ENCODE data around the gene CMSS1. TPM values are rescaled to one million over a fixed set of nuclear protein-coding genes. Genes with fewer than 3 reads are reported as not detected.

The CMSS1 gene
- total RNA-seq, 1 donor from 2014 or later = 9.7 TPM

GRCh38 chr3:100097919-100098783, 280.5 kb downstream of the CMSS1 start:
- DNase-seq (ENCODE audit: low spot score) (peak; percentile 56), ATAC-seq (peak; percentile 98)

DNA sequence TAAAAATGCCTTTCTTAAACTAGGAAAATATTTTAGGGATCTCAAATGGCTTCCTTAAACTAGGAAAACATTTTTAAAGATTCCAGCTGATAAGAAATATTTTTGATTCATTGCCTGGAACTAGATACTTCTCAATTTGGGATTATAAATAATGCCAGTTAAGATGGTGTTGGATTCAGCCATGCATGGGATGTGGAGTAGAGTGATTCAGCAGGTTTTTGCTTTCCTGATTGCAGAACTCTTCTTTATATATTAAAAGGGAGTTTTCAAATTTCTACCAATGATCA, 281.1 kb downstream of the CMSS1 start:
- ATAC-seq (no peak), DNase-seq (ENCODE audit: low spot score) (no peak)

- DNase-seq (ENCODE audit: low spot score) (no peak), ATAC-seq (no peak)
Observed at GRCh38 chr3:100099621-100100020, 282.0 kb downstream of the CMSS1 start.

- no peak for ATAC-seq
- no peak for DNase-seq (ENCODE audit: low spot score)
Observed at GRCh38 chr3:100100425-100100824, 282.8 kb downstream of the CMSS1 start.

DNA sequence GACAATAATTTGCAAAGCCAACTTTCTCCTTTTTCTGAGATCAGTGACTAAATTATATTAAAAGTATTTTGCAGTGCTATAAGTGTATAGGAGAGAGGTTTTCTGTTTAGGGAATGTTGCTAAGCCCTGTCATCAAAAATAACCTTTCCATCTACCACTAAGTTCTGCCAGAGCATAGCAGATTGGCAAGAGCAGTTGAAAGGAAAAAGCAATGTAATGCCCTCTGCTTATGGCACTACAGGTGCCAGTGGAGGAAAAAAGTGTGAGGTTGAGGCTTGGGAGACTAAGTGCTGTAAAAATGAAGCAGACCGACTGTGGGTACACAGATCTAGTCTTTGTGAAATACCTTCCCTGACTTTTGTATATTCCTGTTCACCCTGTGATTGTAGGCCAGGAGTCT, 285.1 kb downstream of the CMSS1 start:
- ATAC-seq (no peak), DNase-seq (ENCODE audit: low spot score) (no peak)

- DNase-seq (ENCODE audit: low spot score) (peak; percentile 87), ATAC-seq (peak; percentile 88)
Observed at GRCh38 chr3:100103558-100104441, 286.1 kb downstream of the CMSS1 start.

DNA sequence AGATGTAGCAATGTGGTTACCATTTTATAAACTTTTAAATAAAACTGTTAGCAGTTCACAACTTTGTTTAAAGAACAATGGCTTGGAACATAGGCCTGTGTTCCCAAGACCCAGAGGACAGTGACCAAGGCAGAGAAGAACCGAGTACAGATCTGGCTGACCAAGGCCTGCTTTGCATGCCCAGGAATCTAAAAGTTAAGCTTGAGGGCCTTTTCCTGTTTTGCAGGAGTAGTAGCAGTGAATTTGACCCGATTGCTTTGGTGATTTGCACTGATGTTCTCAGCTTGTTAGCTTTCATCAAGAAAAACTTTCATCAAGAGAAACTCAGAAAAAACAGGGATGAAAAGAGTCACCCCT, 286.8 kb downstream of the CMSS1 start:
- ATAC-seq (no peak), DNase-seq (ENCODE audit: low spot score) (no peak)

- ATAC-seq = no peak
Observed at GRCh38 chr3:100104817-100105413, 287.3 kb downstream of the CMSS1 start.

DNA sequence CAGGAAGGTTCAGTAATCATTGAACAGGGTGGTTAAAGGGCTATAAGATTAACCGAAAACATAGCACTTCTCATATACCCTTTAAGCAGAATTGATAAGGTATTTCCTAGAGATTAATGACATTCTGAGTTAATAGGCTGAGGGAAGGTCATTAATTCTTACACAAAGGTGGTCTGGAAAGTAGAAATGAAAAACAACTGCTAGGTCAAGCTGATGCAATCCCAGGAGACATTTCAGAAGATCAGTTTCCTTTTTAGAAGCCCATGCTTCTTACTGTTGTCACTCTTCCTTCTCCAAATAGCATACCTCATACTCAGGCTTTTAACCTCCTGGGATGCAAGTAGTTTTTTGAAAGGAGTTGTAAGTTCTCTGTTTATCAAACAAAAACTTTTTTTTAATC, 287.8 kb downstream of the CMSS1 start:
- DNase-seq (ENCODE audit: low spot score) = no peak
- ATAC-seq = no peak

More at GRCh38 chr3:100104817-100105413, 287.3 kb downstream of the CMSS1 start:
- DNase-seq (ENCODE audit: low spot score) = no peak

- DNase-seq (ENCODE audit: low spot score) (no peak), ATAC-seq (no peak)
Observed at GRCh38 chr3:100106094-100106493, 288.4 kb downstream of the CMSS1 start.

GRCh38 chr3:100106531-100107141, 289.0 kb downstream of the CMSS1 start:
- ATAC-seq (no peak), DNase-seq (ENCODE audit: low spot score) (no peak)

- no peak for DNase-seq (ENCODE audit: low spot score)
- no peak for ATAC-seq
Observed at GRCh38 chr3:100107221-100107814, 289.7 kb downstream of the CMSS1 start.

- ATAC-seq (peak; percentile 78), DNase-seq (ENCODE audit: low spot score) (peak; percentile 74)
Observed at GRCh38 chr3:100108464-100109079, 290.9 kb downstream of the CMSS1 start.

- ATAC-seq = no peak
Observed at GRCh38 chr3:100110162-100110561, 292.5 kb downstream of the CMSS1 start.

DNA sequence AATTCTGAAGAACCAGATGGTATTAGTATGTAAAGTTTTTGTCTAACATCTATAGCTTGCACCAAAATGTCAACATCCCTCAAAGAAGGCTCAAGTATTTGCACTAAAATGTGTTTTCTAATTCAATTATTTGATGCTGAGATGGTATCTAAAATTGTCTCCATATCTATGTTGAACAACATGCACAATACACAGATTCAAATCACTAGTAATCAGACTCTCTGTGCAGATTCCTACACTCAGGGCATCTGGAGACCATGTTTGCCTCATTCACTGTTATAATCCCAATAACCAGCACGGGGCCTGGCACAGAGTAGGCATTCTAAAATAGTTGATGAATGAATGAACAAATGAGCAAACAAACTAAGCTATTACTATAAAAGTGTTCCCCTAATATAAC, 294.1 kb downstream of the CMSS1 start:
- no peak for DNase-seq (ENCODE audit: low spot score)
- ATAC-seq = no peak

More at GRCh38 chr3:100110162-100110561, 292.5 kb downstream of the CMSS1 start:
- DNase-seq (ENCODE audit: low spot score) = no peak

DNA sequence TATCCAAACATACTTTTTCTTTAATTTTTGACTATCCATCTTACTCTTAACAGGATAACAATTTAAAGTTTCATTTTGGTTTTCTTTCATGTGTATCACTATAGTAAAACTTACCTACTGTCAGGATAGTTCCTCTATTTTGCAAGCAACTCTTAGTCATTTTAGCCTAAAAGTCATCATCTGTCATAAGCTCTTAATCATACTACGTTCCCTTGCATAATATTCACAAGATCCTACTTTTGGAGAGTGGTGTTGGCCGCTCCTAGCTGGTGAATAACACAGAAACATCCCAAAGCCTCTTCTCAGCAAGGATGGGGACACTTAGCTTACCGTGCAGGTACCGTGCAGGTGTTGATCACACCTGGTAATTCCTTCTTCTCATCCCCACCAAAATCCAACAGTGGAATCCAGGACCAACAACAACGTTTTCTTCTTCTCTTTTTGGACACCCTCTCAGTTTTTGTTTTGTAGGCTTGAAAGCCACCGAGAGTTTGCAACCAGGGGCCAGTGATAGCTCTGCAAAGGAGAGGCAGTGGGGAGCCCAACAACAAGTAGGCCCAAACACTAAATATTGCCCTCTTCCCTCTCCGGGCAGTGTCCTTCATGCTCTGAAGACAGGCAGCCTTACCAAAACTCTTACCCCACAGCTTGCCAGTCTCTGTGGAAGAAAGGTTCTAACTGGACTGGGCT, 296.2 kb downstream of the CMSS1 start:
- DNase-seq (ENCODE audit: low spot score) (no peak), ATAC-seq (no peak)

GRCh38 chr3:100114413-100115030, 296.9 kb downstream of the CMSS1 start, which contains the start of gene FILIP1L:
Gene FILIP1L, minus strand, starts transcription at chr3:100114501.
- no peak for DNase-seq (ENCODE audit: low spot score)
- no peak for ATAC-seq

DNA sequence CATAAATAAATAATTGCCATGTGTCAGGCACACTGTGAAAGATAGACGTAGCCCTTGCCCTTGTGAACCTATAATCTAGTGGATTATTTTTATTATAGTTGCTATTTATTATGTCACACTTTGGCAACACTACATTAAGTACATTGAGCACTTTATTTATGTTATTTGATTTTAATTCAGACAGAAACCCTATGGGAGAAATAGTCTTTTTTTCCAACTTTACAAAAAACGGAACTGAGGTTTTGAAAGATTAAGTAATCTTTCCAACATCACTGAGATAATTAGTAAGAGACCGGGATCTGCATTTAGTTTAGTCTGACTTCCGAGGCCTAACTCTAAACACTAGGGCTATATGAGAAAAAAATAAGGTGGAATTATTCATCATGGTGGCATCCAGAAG, 299.4 kb downstream of the CMSS1 start:
- ATAC-seq (no peak), DNase-seq (ENCODE audit: low spot score) (no peak)

GRCh38 chr3:100120012-100120411, 302.4 kb downstream of the CMSS1 start:
- ATAC-seq (no peak), DNase-seq (ENCODE audit: low spot score) (no peak)

Data from left lobe of liver (tissue), 2 donors.